ENCODE measurements around the gene CDK6.

DNA sequence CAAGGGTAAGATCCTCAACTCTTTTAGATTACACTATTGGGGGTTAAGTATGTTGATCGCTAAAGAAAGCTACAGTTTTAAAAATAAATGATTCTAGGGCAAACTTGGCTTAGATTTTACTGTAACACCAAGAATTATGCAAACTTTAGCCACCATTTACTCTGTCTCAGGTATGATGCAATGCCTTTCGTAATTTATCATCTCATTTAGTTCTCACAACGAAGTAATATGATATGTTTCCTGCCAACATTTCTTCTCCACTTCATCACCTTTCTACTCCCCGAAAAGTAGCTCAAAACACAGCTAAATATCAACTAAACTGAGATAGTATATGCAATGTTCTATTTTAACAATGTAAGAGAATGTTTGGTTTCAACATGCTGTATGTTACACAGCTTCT lies 267.2 kb downstream of the CDK6 start:
- TF ChIP-seq NFIC (IDR thresholded peaks at IDR 0.05; ENCODE audit: low read depth, low read length) (no peak), POLR2A (IDR thresholded peaks at IDR 0.05; ENCODE audit: low read depth, low read length) (no peak), TCF12 (IDR thresholded peaks at IDR 0.05; ENCODE audit: low read depth, low read length) (no peak), E2F8 (IDR thresholded peaks at IDR 0.05; ENCODE audit: low read depth, partially characterized antibody) (no peak), MXI1 (IDR thresholded peaks at IDR 0.05; ENCODE audit: low read depth, low read length) (no peak), ATF3 (IDR thresholded peaks at IDR 0.05; ENCODE audit: borderline replicate concordance, extremely low read depth, low read depth, low read length) (no peak), USF1 (IDR thresholded peaks at IDR 0.05; ENCODE audit: borderline replicate concordance, extremely low read length, insufficient read depth, low read depth, low read length) (no peak), FOXK2 (IDR thresholded peaks at IDR 0.05) (no peak)
- TF ChIP-seq, protein P1, sequence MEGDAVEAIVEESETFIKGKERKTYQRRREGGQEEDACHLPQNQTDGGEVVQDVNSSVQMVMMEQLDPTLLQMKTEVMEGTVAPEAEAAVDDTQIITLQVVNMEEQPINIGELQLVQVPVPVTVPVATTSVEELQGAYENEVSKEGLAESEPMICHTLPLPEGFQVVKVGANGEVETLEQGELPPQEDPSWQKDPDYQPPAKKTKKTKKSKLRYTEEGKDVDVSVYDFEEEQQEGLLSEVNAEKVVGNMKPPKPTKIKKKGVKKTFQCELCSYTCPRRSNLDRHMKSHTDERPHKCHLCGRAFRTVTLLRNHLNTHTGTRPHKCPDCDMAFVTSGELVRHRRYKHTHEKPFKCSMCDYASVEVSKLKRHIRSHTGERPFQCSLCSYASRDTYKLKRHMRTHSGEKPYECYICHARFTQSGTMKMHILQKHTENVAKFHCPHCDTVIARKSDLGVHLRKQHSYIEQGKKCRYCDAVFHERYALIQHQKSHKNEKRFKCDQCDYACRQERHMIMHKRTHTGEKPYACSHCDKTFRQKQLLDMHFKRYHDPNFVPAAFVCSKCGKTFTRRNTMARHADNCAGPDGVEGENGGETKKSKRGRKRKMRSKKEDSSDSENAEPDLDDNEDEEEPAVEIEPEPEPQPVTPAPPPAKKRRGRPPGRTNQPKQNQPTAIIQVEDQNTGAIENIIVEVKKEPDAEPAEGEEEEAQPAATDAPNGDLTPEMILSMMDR (IDR thresholded peaks at IDR 0.05 in 2 of 3, conservative IDR thresholded peaks at IDR 0.05 in 1 of 3; ENCODE audit: control insufficient read depth in 2 of 3, extremely low read depth in 1 of 3, insufficient read depth in 1 of 3, low read depth in 3 of 3, low read length in 3 of 3): no peak
- TF ChIP-seq, protein P2, sequence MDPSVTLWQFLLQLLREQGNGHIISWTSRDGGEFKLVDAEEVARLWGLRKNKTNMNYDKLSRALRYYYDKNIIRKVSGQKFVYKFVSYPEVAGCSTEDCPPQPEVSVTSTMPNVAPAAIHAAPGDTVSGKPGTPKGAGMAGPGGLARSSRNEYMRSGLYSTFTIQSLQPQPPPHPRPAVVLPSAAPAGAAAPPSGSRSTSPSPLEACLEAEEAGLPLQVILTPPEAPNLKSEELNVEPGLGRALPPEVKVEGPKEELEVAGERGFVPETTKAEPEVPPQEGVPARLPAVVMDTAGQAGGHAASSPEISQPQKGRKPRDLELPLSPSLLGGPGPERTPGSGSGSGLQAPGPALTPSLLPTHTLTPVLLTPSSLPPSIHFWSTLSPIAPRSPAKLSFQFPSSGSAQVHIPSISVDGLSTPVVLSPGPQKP (IDR thresholded peaks at IDR 0.05; ENCODE audit: low read depth, low read length): no peak

All from GM12878 (cell line).